ENCODE data around the gene PAPPA. TPM values are rescaled to one million over a fixed set of nuclear protein-coding genes. Genes with fewer than 3 reads are reported as not detected.
A peak's percentile ranks its signal among the peaks of the same experiment; 100 is the strongest.

The PAPPA gene
- total RNA-seq, 1 donor from 2014 or later, result 2.9 TPM

DNA sequence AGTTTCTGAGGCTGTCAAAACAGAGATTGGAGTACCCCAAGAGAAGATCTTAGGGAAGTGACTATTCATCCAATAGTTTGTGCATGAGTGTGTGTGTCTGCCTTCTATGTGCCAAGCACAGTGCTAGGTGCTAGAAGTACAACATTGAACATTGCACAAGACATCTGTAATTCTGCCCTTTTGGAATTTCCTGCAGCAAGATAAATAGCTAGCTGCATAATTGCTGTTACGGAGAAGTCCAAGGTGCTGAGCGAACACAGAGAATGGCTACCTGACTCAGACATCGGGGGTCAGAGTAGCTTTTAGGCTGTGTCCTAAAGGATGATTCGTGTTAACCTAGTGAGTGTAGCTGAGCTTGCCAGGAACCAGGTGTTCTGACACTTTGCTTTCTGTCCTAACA, 44.8 kb downstream of the PAPPA start:
- H3K27me3 Mint-ChIP-seq (ENCODE audit: low read depth), result no peaks in the 10 kb centered on the region
- DNase-seq (ENCODE audit: low spot score in 2 of 2, unreplicated experiment in 2 of 2), result no peak
- H3K4me3 Mint-ChIP-seq, result no peak overlapping the region
- H3K36me3 Mint-ChIP-seq, result no peaks in the 10 kb centered on the region
- no peak for TF ChIP-seq CTCF (IDR thresholded peaks at IDR 0.05; ENCODE audit: unreplicated experiment)
- H3K27ac Mint-ChIP-seq, result no peak overlapping the region
- H3K9me3 Mint-ChIP-seq, result no peaks in the 10 kb centered on the region
- H3K4me1 Mint-ChIP-seq, result peaks cover 3% of the 10 kb centered on the region

DNA sequence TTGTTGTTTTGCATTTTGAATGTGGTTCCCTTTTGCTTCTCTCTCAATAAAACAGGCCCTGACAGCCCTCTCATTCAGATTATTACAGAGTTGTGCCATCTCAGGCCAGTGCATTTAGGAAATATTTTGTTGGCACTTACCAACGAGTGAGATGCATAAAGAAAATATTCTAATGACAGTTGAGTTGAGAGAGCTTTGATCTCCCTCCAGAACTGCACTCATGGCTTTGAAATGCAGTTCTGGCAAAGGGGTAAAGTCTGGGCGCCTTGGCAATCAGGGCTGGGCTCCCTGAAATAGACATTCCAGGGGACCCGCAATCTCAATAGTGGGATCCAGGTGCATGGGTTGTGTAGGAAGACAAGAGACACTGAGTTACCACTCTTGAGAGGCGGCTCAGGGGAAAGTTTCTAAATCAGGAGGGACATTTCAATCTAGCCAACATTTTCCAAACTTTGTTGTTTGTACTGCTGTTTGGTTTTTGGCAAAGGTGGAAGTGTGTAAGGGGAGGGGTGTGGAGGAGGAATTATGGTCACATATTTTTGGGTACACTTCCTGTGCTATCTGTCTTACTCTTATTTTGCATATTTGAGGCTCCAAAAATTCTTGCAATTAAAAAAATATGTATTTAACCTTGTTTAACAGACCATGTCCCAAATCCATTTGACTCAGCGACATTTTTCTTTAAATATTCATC, 48.8 kb downstream of the PAPPA start:
- DNase-seq (ENCODE audit: low spot score in 2 of 2, unreplicated experiment in 2 of 2), result no peak
- no peak for TF ChIP-seq CTCF (IDR thresholded peaks at IDR 0.05; ENCODE audit: unreplicated experiment)
- H3K4me3 Mint-ChIP-seq, result no peak overlapping the region
- no peaks in the 10 kb centered on the region for H3K36me3 Mint-ChIP-seq
- H3K9me3 Mint-ChIP-seq, result no peaks in the 10 kb centered on the region
- no peaks in the 10 kb centered on the region for H3K27me3 Mint-ChIP-seq (ENCODE audit: low read depth)
- peaks cover 5% of the 10 kb centered on the region for H3K4me1 Mint-ChIP-seq
- H3K27ac Mint-ChIP-seq, result no peak overlapping the region

DNA sequence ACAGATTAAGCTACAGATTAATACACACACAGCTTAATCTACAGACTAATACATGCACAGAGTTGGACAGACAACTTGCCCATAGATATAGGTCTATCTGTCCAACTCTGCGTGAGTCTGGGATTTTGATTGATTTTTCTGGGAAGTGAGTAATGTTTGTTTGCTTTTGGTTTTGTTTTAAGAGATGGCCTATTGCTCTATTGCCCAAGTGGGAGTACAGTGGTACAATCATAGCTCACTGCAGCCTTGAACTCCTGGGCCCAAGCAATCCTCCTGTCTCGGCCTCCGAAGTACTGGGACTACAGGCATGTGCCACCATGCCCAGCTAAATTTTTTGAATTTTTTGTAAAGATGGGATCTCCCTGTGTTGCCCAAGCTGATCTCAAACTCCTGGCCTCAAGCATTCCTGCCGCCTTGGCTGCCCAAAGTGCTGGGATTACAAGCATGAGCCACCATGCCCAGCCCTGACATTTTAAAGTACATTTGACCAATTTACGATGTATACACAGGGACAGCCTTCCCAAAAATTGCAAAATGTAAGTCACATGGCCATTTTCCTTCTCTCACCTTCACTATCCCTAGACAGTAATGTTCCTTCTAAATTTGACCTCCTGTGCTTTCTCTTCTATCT, 50.8 kb downstream of the PAPPA start:
- Mint-ChIP-seq H3K27ac (no peak overlapping the region), H3K36me3 (no peaks in the 10 kb centered on the region), H3K4me3 (no peak overlapping the region), H3K9me3 (no peaks in the 10 kb centered on the region), H3K4me1 (peaks cover 14% of the 10 kb centered on the region), H3K27me3 (ENCODE audit: low read depth) (no peaks in the 10 kb centered on the region)
- TF ChIP-seq CTCF (IDR thresholded peaks at IDR 0.05; ENCODE audit: unreplicated experiment), result no peak
- DNase-seq (ENCODE audit: low spot score in 2 of 2, unreplicated experiment in 2 of 2), result no peak

GRCh38 chr9:116207371-116208111, 54.0 kb downstream of the PAPPA start:
- Mint-ChIP-seq H3K9me3 (no peaks in the 10 kb centered on the region), H3K27me3 (ENCODE audit: low read depth) (no peaks in the 10 kb centered on the region), H3K36me3 (no peaks in the 10 kb centered on the region), H3K4me3 (no peak overlapping the region), H3K4me1 (peaks cover 23% of the 10 kb centered on the region), H3K27ac (no peak overlapping the region)
- no peak for DNase-seq (ENCODE audit: low spot score in 2 of 2, unreplicated experiment in 2 of 2)
- no peak for TF ChIP-seq CTCF (IDR thresholded peaks at IDR 0.05; ENCODE audit: unreplicated experiment)

- TF ChIP-seq CTCF (IDR thresholded peaks at IDR 0.05; ENCODE audit: unreplicated experiment), result no peak
Measured at GRCh38 chr9:116208417-116209232, 55.0 kb downstream of the PAPPA start.

More at GRCh38 chr9:116208417-116209232, 55.0 kb downstream of the PAPPA start:
- peak overlapping the region; percentile 47 for H3K27ac Mint-ChIP-seq
- no peaks in the 10 kb centered on the region for H3K9me3 Mint-ChIP-seq
- H3K27me3 Mint-ChIP-seq (ENCODE audit: low read depth), result no peaks in the 10 kb centered on the region
- peaks cover 23% of the 10 kb centered on the region for H3K4me1 Mint-ChIP-seq
- H3K4me3 Mint-ChIP-seq, result no peak overlapping the region
- DNase-seq (ENCODE audit: low spot score in 2 of 2, unreplicated experiment in 2 of 2), result no peak
- no peaks in the 10 kb centered on the region for H3K36me3 Mint-ChIP-seq

Measured in mesothelial cell of epicardium (in vitro differentiated cells).